Progenitor cell of endocrine pancreas (in vitro differentiated cells): Measurements from ENCODE around the gene SFXN5. TPM values are rescaled to one million over a fixed set of nuclear protein-coding genes. Genes with fewer than 3 reads are reported as not detected.

Experiments
- DNase-seq: peaks from one replicate; pipeline ENCODE4 v3.0.0; 2021; ENCODE audit warnings: low spot score; ENCODE audit not compliant: unreplicated experiment
- H3K27ac Mint-ChIP-seq: 2 replicates; pipeline ENCODE4 v1.8.0; 2021; ENCODE audit warnings: mild to moderate bottlenecking, moderate library complexity, mixed read lengths
- H3K27me3 Mint-ChIP-seq: 2 replicates; pipeline ENCODE4 v1.8.0; 2021; ENCODE audit warnings: mixed read lengths
- H3K36me3 Mint-ChIP-seq: 2 replicates; pipeline ENCODE4 v1.8.0; 2022; ENCODE audit warnings: mixed read lengths; ENCODE audit not compliant: insufficient read depth
- H3K4me1 Mint-ChIP-seq: 2 replicates; pipeline ENCODE4 v1.8.0; 2021; ENCODE audit warnings: low read depth, mixed read lengths
- H3K4me3 Mint-ChIP-seq: 2 replicates; pipeline ENCODE4 v1.8.0; 2021; ENCODE audit warnings: low read depth, mild to moderate bottlenecking, moderate library complexity, mixed read lengths
- H3K9me3 Mint-ChIP-seq: 2 replicates; pipeline ENCODE4 v1.8.0; 2021; ENCODE audit warnings: low read depth, mixed read lengths
- CTCF ChIP-seq: fragments of 200-600 bp; sonication (generic); IDR thresholded peaks from one replicate; pipeline ENCODE4 v1.5.0; 2021; ENCODE audit warnings: antibody characterized with exemption, mild to moderate bottlenecking; ENCODE audit not compliant: unreplicated experiment
- total RNA-seq: library from RNA; stranded (reverse); gene quantifications from 2 replicates; pipeline ENCODE4 v1.2.1, GENCODE V29; 2021

The SFXN5 gene
- total RNA-seq, 1 donor from 2014 or later = 33.1 TPM

- TF ChIP-seq CTCF = no peak
- H3K9me3 Mint-ChIP-seq = no peaks in the 10 kb centered on the region
- peak overlapping the region; percentile 53 for H3K27ac Mint-ChIP-seq
- H3K4me3 Mint-ChIP-seq = no peak overlapping the region
- H3K27me3 Mint-ChIP-seq = peaks cover 37% of the 10 kb centered on the region
- no peak for DNase-seq
- H3K36me3 Mint-ChIP-seq = no peaks in the 10 kb centered on the region
- peaks cover 1% of the 10 kb centered on the region for H3K4me1 Mint-ChIP-seq
Observed at GRCh38 chr2:72925328-72925943, 146.1 kb downstream of the SFXN5 start.

GRCh38 chr2:72924353-72925240, 146.9 kb downstream of the SFXN5 start:
- TF ChIP-seq CTCF = no peak
- no peak for DNase-seq
- no peak overlapping the region for H3K4me3 Mint-ChIP-seq
- no peaks in the 10 kb centered on the region for H3K36me3 Mint-ChIP-seq
- H3K27ac Mint-ChIP-seq = peak overlapping the region; percentile 53
- peaks cover 1% of the 10 kb centered on the region for H3K4me1 Mint-ChIP-seq
- H3K9me3 Mint-ChIP-seq = no peaks in the 10 kb centered on the region
- H3K27me3 Mint-ChIP-seq = peaks cover 45% of the 10 kb centered on the region

GRCh38 chr2:72923833-72924352, 147.6 kb downstream of the SFXN5 start:
- no peak for TF ChIP-seq CTCF
- Mint-ChIP-seq H3K27me3 (peaks cover 52% of the 10 kb centered on the region), H3K9me3 (no peaks in the 10 kb centered on the region), H3K4me3 (no peak overlapping the region), H3K27ac (no peak overlapping the region), H3K36me3 (no peaks in the 10 kb centered on the region), H3K4me1 (peaks cover 1% of the 10 kb centered on the region)
- peak; percentile 9 for DNase-seq

- no peaks in the 10 kb centered on the region for H3K9me3 Mint-ChIP-seq
- H3K27ac Mint-ChIP-seq = no peak overlapping the region
- no peak for DNase-seq
- H3K27me3 Mint-ChIP-seq = peaks cover 62% of the 10 kb centered on the region
- no peak for TF ChIP-seq CTCF
- H3K4me1 Mint-ChIP-seq = peaks cover 7% of the 10 kb centered on the region
- no peaks in the 10 kb centered on the region for H3K36me3 Mint-ChIP-seq
- no peak overlapping the region for H3K4me3 Mint-ChIP-seq
Observed at GRCh38 chr2:72921853-72922252, 149.7 kb downstream of the SFXN5 start.

- H3K9me3 Mint-ChIP-seq = no peaks in the 10 kb centered on the region
- no peak overlapping the region for H3K27ac Mint-ChIP-seq
- DNase-seq = no peak
- no peak for TF ChIP-seq CTCF
- no peaks in the 10 kb centered on the region for H3K36me3 Mint-ChIP-seq
- no peak overlapping the region for H3K4me3 Mint-ChIP-seq
- peaks cover 66% of the 10 kb centered on the region for H3K27me3 Mint-ChIP-seq
- H3K4me1 Mint-ChIP-seq = peaks cover 9% of the 10 kb centered on the region
Observed at GRCh38 chr2:72921088-72921851, 150.2 kb downstream of the SFXN5 start.
